ENCODE results near the gene PNPLA7.
"Not testable (repeated sequence)": the region's sequence is repeated elsewhere in the genome, so short reads cannot be mapped to it uniquely, and the experiment has no call there.

PNPLA7 gene

DNA sequence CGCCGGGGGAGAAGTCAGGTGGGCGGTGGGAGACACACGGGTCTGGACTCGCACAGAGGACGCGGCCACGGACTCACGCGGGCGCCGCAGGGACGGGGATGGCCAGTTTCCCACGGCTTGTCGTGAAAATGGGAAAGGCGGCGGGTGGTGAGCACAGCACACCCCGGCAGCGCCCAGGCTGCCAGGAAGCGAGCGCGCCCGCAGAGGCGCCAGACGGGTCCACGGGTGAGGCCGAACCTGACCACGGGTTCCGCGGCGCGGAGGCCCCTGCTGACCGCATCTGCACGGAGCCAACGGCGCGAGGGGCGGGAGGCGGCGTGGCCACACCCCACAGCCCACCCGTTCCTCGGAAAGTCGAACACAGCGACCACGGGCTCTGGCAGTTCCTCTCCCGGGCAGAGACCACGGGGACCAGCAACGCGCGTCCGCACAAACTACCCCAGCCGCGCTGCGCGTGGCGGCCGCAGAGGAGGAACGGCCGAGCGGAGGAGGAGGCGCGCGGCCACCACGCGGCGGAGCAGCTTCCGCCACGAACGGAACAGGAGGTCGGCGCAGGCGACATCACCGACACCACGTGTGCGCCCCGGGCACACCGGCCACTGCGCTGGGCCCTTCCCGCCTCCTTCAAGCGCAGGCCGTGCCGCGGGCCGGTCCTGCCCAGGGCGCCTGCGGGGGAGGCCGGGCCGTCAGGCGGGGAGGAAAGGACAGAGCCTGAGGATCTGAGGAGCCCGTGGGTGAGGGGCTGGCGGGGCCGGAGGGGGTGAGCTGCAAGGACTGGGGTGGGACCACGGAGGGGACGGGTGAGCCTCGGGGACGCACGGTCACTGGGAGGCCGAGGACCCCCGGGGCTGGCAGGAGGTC, 132.8 kb downstream of the PNPLA7 start:
- DNase-seq (ENCODE audit: low spot score): no peak

DNA sequence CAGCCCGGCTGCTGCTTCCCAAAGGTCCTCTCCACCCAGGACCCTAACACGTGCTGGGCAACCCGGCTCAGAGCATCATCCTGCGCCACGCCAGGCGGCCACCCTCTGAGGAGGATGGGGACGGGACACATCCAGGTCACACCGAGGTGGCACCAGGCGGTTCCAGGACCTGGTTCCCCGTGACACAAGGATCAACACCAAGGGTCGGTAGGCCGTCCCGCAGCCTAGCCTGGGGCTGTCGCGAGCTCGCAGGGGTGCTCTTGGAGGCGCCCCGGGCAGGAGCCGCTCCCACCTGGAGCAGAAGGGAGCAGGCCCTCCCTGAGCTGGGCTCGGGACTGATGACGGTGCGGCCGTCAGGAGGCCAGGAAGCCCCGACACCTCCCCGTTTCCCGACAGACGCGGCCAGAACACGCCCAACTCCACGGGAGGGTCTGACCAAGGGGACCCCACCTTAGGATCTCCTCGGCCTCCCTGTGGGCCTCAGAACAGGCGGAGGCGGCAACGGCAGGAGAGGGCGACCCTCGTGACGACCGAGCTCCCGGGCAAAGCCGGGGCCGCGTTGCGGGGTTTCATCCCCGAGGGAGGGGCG, 133.5 kb downstream of the PNPLA7 start:
- DNase-seq (ENCODE audit: low spot score): no peak

DNA sequence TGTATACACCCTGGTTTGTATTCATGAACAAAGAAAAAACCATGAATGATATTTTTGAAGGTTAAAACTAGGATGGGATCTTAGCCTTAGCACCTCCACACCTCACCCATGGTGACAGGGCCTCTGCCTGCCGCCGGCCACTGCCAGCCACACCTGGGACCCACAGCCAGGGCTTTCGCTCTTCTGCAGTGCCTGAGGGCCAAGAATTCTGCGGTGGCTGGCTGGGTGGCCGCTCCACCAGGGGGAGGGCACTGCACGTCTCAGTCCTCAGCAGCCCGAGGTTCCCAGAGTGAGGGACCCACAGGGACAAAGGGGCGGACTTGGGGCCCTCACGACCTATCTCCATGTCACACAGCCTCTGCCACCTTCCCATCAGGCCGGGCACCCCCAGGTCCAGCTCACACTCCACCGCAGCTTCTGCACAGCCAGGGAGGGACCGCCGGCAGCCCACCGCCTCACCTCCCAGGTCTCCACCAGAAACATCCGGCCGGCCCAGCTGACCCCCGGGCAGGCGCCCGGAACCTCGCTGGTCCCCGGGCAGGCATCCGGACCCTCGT, 134.1 kb downstream of the PNPLA7 start:
- DNase-seq (ENCODE audit: low spot score): no peak

DNA sequence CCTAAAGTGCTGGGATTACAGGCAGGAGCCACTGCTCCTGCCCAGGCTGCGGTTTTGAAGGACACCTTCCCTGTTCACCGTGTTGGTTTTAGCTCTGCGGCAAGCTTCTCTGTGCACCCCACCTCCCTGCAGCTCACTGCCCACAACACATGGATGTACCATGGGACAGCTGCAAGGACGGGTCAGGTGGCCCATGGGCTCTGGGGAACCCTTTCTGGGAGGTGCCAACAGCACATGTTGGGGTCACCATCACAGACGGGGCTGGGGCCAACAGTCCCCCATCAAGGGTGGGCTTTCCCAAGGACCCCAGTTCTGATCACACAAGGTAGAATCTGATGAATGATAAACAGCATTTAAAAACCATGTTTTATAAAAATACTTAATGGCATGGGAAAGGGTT, 134.8 kb downstream of the PNPLA7 start:
- DNase-seq (ENCODE audit: low spot score): no peak

DNA sequence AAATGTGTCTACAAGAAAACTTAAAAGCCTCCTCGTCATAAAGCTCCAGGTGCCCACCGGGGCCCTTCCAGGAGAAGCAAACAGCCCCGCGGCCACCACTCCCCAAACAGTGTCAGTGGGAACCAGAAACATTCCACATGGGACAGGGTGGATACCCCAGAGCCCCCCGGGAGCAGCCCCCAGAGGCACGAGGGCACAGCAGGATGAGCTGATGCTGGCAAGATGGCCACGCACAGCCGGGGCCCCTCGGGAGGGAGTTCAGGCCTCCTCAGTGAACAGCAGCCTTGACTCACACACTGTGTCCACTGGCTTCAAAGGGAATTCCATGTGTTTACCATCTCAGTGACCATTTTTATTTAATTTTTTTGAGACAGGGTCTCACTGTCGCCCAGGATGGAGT, 137.8 kb downstream of the PNPLA7 start:
- DNase-seq (ENCODE audit: low spot score): no peak

DNA sequence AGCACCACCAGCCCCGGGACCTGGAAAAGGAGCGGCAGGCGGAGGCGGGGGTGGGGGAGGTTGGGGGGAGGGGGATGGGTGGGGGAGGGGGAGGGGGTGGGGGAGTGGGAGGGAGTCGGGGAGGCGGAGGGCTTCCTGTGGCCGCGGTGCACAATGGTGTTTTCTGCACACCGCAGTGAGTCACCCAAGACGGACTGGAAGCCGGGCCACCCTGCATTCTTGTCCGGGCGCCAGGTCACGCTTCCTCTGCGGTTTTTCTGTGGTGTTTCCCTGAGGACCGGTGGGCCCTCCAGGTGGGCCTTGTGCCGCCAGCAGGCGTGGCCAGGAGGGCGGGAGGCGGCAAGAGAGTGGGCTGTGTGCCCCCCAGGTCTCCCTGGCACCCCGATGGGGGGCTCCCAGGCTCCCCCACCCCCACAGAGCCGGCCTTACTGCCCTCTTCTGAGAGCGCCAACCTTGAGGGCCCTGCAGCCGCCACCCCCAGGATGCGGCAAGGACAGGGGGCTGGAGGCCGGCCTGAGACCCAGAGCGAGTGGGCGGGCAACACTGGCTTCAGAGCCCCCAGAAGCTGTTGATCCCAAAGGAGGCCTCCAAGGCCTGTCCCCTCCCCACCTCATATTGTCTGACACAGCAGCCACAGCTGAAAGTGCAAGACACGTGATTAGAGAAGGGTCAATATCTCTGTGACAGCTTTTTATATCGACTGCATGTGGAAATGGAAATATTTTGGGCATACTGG, 138.4 kb downstream of the PNPLA7 start:
- DNase-seq (ENCODE audit: low spot score): peak; percentile 60

DNA sequence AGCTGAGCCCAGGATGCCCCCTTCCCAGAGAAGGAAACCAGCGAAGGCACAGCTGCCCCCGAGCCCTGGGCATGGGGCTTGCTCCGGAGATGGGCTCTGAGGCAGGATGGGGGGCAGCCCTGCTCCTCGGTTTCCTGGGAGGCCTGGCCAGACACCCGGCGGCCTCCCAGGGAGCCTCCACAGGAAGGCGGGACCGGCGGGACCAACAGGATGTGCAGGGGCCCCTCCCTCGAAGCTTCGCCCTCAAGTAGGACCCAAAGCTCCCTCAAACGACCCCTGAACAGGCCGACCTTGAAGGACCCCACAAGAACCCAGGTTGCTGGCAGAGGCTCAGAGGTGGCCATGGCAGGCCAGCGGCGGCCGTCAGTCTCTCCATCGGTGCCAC, 138.9 kb downstream of the PNPLA7 start:
- no peak for DNase-seq (ENCODE audit: low spot score)

DNA sequence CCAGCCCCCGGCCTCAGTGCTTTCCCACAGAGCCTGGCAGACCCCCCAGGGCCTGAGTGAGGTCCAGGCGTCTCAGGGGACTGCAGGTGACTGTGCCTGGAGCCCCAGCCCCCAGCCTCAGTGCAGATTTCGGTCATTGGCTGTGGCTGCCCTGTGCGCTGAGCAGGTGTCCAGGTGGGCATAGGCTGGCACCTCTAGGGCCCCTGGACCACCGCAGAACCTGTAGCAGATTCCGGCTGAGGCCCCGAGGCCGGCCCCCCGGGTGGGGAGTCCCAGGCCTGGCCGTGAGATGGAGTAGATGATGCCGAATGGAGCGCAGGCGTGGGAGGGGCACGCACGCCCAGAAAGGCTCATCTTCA, 139.3 kb downstream of the PNPLA7 start:
- DNase-seq (ENCODE audit: low spot score): no peak

DNA sequence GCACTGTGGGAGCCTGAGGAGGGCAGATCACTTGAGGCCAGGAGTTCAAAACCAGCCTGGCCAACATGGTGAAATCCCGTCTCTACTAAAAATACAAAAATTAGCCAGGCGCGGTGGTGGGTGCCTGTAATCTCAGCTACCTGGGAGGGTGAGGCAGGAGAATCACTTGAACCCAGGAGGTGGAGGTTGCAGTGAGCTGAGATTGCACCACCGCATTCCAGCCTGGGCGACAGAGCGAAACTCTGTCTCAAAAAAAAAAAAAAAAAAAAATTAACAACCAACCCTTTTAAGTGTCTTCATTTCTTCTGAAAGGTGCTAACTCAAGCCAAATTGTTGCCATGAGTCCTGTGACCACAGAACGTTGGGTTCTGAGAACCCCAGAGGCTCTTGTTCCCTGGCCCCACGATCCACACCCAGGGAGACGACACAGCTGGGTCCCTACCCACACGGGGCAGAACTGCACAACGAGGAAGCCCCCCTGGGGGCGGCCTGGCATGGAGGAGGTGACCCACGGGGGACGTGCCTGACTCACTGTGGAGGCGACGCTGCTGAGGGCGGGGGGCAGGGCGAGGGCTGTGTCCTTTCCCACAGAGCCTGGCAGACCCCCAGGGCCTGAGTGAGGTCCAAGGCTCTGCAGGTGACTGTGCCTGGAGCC, 139.8 kb downstream of the PNPLA7 start:
- not testable (repeated sequence) for DNase-seq (ENCODE audit: low spot score)

All from activated CD4-positive, alpha-beta T cell treated with anti-CD3 and anti-CD28 coated beads, Interleukin-2, Interleukin-4, amounts not matched to agents 100 ng/mL and 50 ng/mL, durations not matched to agents 16 hours and 8 hours (primary cell).